HepG2 (cell line): ENCODE measurements around the gene SNRNP25. TPM values are rescaled to one million over a fixed set of nuclear protein-coding genes. Genes with fewer than 3 reads are reported as not detected.

Source experiments
- BCLAF1 ChIP-seq: fragments of 450-650 bp; IDR thresholded peaks from 2 replicates; pipeline ENCODE4 v1.6.1; 2017; ENCODE audit warnings: mild to moderate bottlenecking
- CAMTA2 ChIP-seq: sonication (generic); formaldehyde crosslinking; IDR thresholded peaks from 2 replicates; pipeline ENCODE4 v1.4.0; 2020; ENCODE audit warnings: mild to moderate bottlenecking, missing genetic modification reagents, borderline replicate concordance
- HMG20B ChIP-seq: conservative IDR thresholded peaks from 2 replicates; pipeline ENCODE4 v1.6.1; 2016; ENCODE audit warnings: missing genetic modification reagents, missing compliant biosample characterization
- HNF1B ChIP-seq: sonication (generic); formaldehyde crosslinking; IDR thresholded peaks from 2 replicates; pipeline ENCODE4 v1.5.1; 2020; ENCODE audit warnings: mild to moderate bottlenecking, moderate library complexity, missing genetic modification reagents
- MAFF ChIP-seq: IDR thresholded peaks from 2 replicates; pipeline ENCODE4 v1.6.1; 2011; ENCODE audit warnings: low read depth, low read length, improper control_type of control experiment
- MXD3 ChIP-seq: IDR thresholded peaks from 2 replicates; pipeline ENCODE4 v1.6.1; 2016; ENCODE audit warnings: mild to moderate bottlenecking, missing biosample characterization, missing genetic modification reagents
- NBN ChIP-seq: fragments of 450-650 bp; conservative IDR thresholded peaks from 2 replicates; pipeline ENCODE4 v1.6.1; 2017
- PRDM15 ChIP-seq: sonication (generic); formaldehyde crosslinking; IDR thresholded peaks from 2 replicates; pipeline ENCODE4 v1.4.0; 2020; ENCODE audit warnings: missing genetic modification reagents
- RARG ChIP-seq: sonication (generic); formaldehyde crosslinking; IDR thresholded peaks from 2 replicates; pipeline ENCODE4 v1.4.0; 2020; ENCODE audit warnings: low read depth, mild to moderate bottlenecking, missing genetic modification reagents
- SOX5 ChIP-seq: IDR thresholded peaks from 2 replicates; pipeline ENCODE4 v1.6.1; 2016; ENCODE audit warnings: borderline replicate concordance
- SRSF4 ChIP-seq: fragments of 200-400 bp; formaldehyde crosslinking; IDR thresholded peaks from one replicate; pipeline ENCODE4 v1.6.1; 2018; ENCODE audit warnings: mild to moderate bottlenecking, low read depth, low read length, moderate library complexity; ENCODE audit not compliant: poor library complexity, severe bottlenecking
- SSRP1 ChIP-seq: IDR thresholded peaks from 2 replicates; pipeline ENCODE4 v1.6.1; 2016; ENCODE audit warnings: control low read depth
- TCF12 ChIP-seq, 2 experiments: fragments of 450-650 bp in 1 of 2; sonication (generic) in 1 of 2; formaldehyde crosslinking in 1 of 2; IDR thresholded peaks; 2 replicates each; pipeline versions ENCODE4 v1.6.1 to v1.8.0; 2017 to 2022; ENCODE audit warnings: antibody characterized with exemption in 1 of 2, mild to moderate bottlenecking in 1 of 2, missing genetic modification reagents in 1 of 2, moderate library complexity in 1 of 2
- TEAD3 ChIP-seq: optimal IDR thresholded peaks from 2 replicates; pipeline ENCODE3; 2016; ENCODE audit warnings: borderline replicate concordance
- TOE1 ChIP-seq: sonication (generic); formaldehyde crosslinking; IDR thresholded peaks from 2 replicates; pipeline ENCODE4 v1.4.0; 2020; ENCODE audit warnings: mild to moderate bottlenecking, missing genetic modification reagents
- ZBTB43 ChIP-seq: sonication (generic); formaldehyde crosslinking; conservative IDR thresholded peaks from 2 replicates; pipeline ENCODE4 v1.4.0; 2020; ENCODE audit warnings: missing genetic modification reagents
- ZNF256 ChIP-seq: sonication (generic); formaldehyde crosslinking; conservative IDR thresholded peaks from 2 replicates; pipeline ENCODE4 v1.4.0; 2020; ENCODE audit warnings: missing genetic modification reagents
- ZNF34 ChIP-seq: sonication (generic); formaldehyde crosslinking; IDR thresholded peaks from 2 replicates; pipeline ENCODE4 v1.4.0; 2020; ENCODE audit warnings: mild to moderate bottlenecking, missing genetic modification reagents, borderline replicate concordance
- ZNF816 ChIP-seq: sonication (generic); formaldehyde crosslinking; IDR thresholded peaks from 2 replicates; pipeline ENCODE4 v1.8.0; 2022; ENCODE audit warnings: missing genetic modification reagents, mild to moderate bottlenecking, borderline replicate concordance
- ZNF883 ChIP-seq: sonication (generic); formaldehyde crosslinking; IDR thresholded peaks from 2 replicates; pipeline ENCODE4 v1.5.1; 2020; ENCODE audit warnings: mild to moderate bottlenecking, missing genetic modification reagents; ENCODE audit errors: not compliant biosample characterization
- polyA plus RNA-seq, 8 experiments: library from polyadenylated mRNA; depleted of rRNA in 3 of 8; stranded (reverse) in 7 of 8; unstranded in 1 of 8; fragments of >200 nt; fragmentation: Illumina TruSeq in 4 of 8; extraction: Trizol in 4 of 8; gene quantifications; 2 replicates each; pipeline versions ENCODE4 v1.2.1 to v1.2.3, GENCODE V29; 2011 to 2016; ENCODE audit warnings: low read depth in 4 of 8, missing spikeins in 1 of 8, mixed read lengths in 1 of 8; ENCODE audit not compliant: insufficient read depth in 1 of 8
- total RNA-seq, 5 experiments: library from RNA; depleted of rRNA; stranded (reverse); fragments of >200 nt; fragmentation: Illumina TruSeq; extraction: Trizol; gene quantifications; 2 replicates each; pipeline ENCODE4 v1.2.3, GENCODE V29; 2016; ENCODE audit warnings: low read depth in 1 of 5

SNRNP25 gene
- total and polyA plus RNA-seq, 2 of the 13 experiments (the other 11 are each of a cell fraction or from before 2014, with no cell fraction given), result 34.1 to 97.4 TPM

GRCh38 chr16:76535-77272, 23.1 kb downstream of the SNRNP25 start (continued):
- TF ChIP-seq SSRP1 (CRISPR knock-in tag), result no peak
- TF ChIP-seq ZNF256 (CRISPR knock-in tag), result no peak
- TF ChIP-seq BCLAF1, result no peak
- TF ChIP-seq SOX5 (CRISPR knock-in tag), result peak; percentile 7; the same call in 1 of the 2 replicates
- no peak for TF ChIP-seq ZNF816 (CRISPR knock-in tag)
- TF ChIP-seq SRSF4, result no peak
- no peak for TF ChIP-seq NBN
- TF ChIP-seq RARG (CRISPR knock-in tag), result no peak
- 0 out of 2 replicates have a peak, but pooled peaks have one; percentile 12 for TF ChIP-seq MXD3 (CRISPR knock-in tag)
- peak; percentile 29 for TF ChIP-seq TEAD3 (CRISPR knock-in tag)
- TF ChIP-seq TCF12 (IDR thresholded peaks at IDR 0.05), result no peak
- no peak for TF ChIP-seq TCF12 (CRISPR knock-in tag; IDR thresholded peaks at IDR 0.05)
- TF ChIP-seq HNF1B (CRISPR knock-in tag), result no peak
- TF ChIP-seq TOE1 (CRISPR knock-in tag), result no peak
- peak; percentile 27 for TF ChIP-seq ZNF883 (CRISPR knock-in tag)
- no peak for TF ChIP-seq PRDM15 (CRISPR knock-in tag)
- no peak for TF ChIP-seq ZNF34 (CRISPR knock-in tag)
- no peak for TF ChIP-seq MAFF
- TF ChIP-seq ZBTB43 (CRISPR knock-in tag), result no peak
- TF ChIP-seq CAMTA2, result no peak
- TF ChIP-seq HMG20B (CRISPR knock-in tag), result no peak
